ENCODE measurements around the gene CCDC73.

DNA sequence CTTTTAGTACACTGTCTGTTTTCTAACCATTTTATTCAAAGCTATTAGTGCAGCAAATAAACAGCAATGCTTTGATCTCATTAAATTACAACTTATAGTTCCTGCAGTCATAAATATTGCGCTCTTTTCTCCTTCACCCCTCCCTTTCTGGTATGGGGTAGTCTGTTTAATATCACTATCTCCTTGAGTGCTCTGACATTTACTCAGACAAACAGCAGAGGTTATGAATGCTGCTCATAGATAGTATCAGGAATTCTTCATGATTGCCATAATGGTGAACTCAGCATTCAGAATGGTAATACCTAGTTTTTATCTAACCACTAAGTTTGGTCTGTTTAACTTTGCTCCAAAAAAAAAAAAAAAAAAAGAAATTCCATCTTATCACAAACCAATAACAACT, 123.4 kb downstream of the CCDC73 start:
- TF ChIP-seq, protein P1, sequence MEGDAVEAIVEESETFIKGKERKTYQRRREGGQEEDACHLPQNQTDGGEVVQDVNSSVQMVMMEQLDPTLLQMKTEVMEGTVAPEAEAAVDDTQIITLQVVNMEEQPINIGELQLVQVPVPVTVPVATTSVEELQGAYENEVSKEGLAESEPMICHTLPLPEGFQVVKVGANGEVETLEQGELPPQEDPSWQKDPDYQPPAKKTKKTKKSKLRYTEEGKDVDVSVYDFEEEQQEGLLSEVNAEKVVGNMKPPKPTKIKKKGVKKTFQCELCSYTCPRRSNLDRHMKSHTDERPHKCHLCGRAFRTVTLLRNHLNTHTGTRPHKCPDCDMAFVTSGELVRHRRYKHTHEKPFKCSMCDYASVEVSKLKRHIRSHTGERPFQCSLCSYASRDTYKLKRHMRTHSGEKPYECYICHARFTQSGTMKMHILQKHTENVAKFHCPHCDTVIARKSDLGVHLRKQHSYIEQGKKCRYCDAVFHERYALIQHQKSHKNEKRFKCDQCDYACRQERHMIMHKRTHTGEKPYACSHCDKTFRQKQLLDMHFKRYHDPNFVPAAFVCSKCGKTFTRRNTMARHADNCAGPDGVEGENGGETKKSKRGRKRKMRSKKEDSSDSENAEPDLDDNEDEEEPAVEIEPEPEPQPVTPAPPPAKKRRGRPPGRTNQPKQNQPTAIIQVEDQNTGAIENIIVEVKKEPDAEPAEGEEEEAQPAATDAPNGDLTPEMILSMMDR (IDR thresholded peaks at IDR 0.05; ENCODE audit: low read depth, low read length): no peak
- TF ChIP-seq EZH2phosphoT487 (IDR thresholded peaks at IDR 0.05; ENCODE audit: low read depth): no peak
